Neural crest cell (in vitro differentiated cells): ENCODE results near the gene TNFAIP8L1. TPM values are rescaled to one million over a fixed set of nuclear protein-coding genes. Genes with fewer than 3 reads are reported as not detected.

Source experiments
- DNase-seq: peaks from one replicate; pipeline ENCODE4 v3.0.0; 2021; ENCODE audit warnings: low read depth, mixed read lengths, low spot score
- H3K27ac Mint-ChIP-seq: one replicate; pipeline ENCODE4 v1.8.0; 2021; ENCODE audit warnings: mild to moderate bottlenecking, mixed read lengths; ENCODE audit not compliant: unreplicated experiment
- H3K27me3 Mint-ChIP-seq: 2 replicates; pipeline ENCODE4 v1.8.0; 2021; ENCODE audit warnings: low read depth, mild to moderate bottlenecking, mixed read lengths
- H3K36me3 Mint-ChIP-seq: 2 replicates; pipeline ENCODE4 v1.8.0; 2021; ENCODE audit warnings: low read depth, mild to moderate bottlenecking, mixed read lengths
- H3K4me1 Mint-ChIP-seq: 2 replicates; pipeline ENCODE4 v1.8.0; 2021; ENCODE audit warnings: mixed read lengths
- H3K4me3 Mint-ChIP-seq: one replicate; pipeline ENCODE4 v1.8.0; 2021; ENCODE audit warnings: mild to moderate bottlenecking, mixed read lengths
- H3K9me3 Mint-ChIP-seq: 2 replicates; pipeline ENCODE4 v1.8.0; 2021; ENCODE audit warnings: mixed read lengths
- total RNA-seq: library from RNA; stranded (reverse); gene quantifications from 2 replicates; pipeline ENCODE4 v1.2.1, GENCODE V29; 2021
- TF ChIP-seq, protein P1 (sequence below): fragments of 200-600 bp; sonication (generic); conservative IDR thresholded peaks from 2 replicates; pipeline ENCODE4 v1.5.0; 2021; ENCODE audit warnings: antibody characterized with exemption, mild to moderate bottlenecking

The TNFAIP8L1 gene
- total RNA-seq, 1 donor from 2014 or later, result 8.0 TPM

DNA sequence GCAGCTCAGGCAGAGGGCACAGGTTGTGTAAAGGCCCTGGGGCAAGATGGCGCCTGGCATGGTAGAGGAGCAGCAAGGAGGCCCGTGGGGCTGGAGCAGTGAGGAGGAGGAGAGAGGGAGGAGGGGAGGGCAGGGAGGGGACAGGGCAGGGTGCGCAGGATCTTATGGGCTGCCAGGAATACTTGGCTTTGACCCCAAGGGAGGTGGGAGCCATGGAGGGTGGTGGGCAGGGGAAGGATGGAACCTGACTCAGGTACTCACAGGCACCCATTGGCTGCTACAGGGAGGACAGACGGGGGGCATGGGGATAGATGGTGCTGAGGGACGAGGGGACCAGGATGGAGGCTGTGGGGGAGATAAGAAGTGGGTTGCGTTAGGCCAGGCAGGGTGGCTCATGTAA is 3.3 kb downstream of the TNFAIP8L1 start:
- Mint-ChIP-seq H3K27me3 (no peaks in the 10 kb centered on the region), H3K4me3 (no peak overlapping the region), H3K4me1 (peaks cover 11% of the 10 kb centered on the region), H3K9me3 (no peaks in the 10 kb centered on the region), H3K27ac (peak overlapping the region; percentile 81), H3K36me3 (no peaks in the 10 kb centered on the region)
- DNase-seq, result no peak
- TF ChIP-seq, protein P1, sequence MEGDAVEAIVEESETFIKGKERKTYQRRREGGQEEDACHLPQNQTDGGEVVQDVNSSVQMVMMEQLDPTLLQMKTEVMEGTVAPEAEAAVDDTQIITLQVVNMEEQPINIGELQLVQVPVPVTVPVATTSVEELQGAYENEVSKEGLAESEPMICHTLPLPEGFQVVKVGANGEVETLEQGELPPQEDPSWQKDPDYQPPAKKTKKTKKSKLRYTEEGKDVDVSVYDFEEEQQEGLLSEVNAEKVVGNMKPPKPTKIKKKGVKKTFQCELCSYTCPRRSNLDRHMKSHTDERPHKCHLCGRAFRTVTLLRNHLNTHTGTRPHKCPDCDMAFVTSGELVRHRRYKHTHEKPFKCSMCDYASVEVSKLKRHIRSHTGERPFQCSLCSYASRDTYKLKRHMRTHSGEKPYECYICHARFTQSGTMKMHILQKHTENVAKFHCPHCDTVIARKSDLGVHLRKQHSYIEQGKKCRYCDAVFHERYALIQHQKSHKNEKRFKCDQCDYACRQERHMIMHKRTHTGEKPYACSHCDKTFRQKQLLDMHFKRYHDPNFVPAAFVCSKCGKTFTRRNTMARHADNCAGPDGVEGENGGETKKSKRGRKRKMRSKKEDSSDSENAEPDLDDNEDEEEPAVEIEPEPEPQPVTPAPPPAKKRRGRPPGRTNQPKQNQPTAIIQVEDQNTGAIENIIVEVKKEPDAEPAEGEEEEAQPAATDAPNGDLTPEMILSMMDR, result no peak

DNA sequence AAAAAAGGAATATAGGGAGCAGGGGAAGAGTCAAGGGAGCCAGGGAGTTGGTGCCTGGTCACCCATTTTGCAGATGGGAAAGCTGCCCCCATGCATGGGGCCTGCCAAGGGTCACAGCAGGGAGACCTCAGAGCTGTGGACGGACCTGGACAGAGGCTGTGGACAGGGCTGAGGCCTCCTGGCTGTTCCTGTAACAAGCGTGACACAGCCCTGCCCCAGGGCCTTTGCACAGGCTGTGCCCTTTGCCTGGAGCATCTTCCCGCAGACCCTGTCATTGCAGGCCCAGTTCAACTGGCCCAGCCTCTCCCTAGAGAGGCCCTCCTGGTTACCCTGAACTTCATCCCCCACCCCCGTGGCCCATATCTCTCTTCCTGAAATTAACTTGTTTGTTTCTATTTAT is 6.4 kb downstream of the TNFAIP8L1 start:
- Mint-ChIP-seq H3K4me3 (no peak overlapping the region), H3K27ac (no peak overlapping the region), H3K36me3 (no peaks in the 10 kb centered on the region), H3K27me3 (no peaks in the 10 kb centered on the region), H3K4me1 (peaks cover 3% of the 10 kb centered on the region), H3K9me3 (no peaks in the 10 kb centered on the region)
- TF ChIP-seq, protein P1, result no peak
- no peak for DNase-seq

DNA sequence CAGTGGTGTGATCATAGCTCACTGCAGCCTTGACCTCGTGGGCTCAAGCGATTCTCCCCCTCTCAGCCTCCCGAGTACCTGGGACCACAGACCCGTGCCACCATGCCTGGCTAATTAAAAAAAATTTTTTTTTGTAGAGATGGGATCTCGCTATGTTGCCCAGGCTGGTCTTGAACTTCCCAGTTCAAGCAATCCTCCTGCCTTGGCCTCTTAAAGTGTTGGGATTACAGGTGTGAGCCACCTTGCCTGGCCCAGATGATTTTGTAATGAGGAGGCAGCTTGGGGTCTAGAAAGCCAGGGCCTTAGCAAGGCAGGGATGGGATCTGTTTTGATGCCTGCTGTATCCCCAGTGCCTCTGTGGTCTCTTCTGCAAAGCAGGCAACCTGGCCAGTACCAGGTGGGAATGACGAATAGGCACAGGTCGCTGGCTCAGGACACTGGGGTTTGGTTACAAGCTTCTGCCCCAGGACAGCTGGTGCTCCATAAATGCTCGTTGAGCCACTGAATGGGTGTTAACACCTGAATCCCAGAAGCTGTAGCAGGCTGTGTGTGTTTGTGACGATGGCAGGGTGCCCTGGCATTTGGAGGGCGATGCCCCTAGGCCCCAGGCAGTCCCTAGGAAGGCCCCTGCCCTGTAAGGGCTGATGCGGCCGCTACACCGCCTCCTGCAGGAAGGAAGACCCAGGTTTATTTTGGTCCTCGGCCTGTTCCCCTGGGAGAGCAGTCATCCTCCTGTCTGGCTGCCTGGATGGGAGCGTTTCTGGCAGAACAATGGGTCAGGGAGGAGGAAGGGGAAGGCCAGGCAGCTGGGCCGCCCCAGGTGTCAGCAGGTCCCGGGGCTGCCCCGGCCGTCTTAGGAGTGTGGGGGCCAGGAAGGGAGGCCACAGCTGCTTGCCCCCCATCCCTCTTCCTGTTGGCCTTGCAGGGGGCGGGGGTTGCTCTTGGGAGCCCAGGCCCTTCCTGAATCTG is 8.6 kb downstream of the TNFAIP8L1 start:
- no peaks in the 10 kb centered on the region for H3K27me3 Mint-ChIP-seq
- DNase-seq, result no peak
- TF ChIP-seq, protein P1, result no peak
- no peak overlapping the region for H3K27ac Mint-ChIP-seq
- H3K4me3 Mint-ChIP-seq, result no peak overlapping the region
- no peaks in the 10 kb centered on the region for H3K36me3 Mint-ChIP-seq
- peaks cover 3% of the 10 kb centered on the region for H3K4me1 Mint-ChIP-seq
- no peaks in the 10 kb centered on the region for H3K9me3 Mint-ChIP-seq

DNA sequence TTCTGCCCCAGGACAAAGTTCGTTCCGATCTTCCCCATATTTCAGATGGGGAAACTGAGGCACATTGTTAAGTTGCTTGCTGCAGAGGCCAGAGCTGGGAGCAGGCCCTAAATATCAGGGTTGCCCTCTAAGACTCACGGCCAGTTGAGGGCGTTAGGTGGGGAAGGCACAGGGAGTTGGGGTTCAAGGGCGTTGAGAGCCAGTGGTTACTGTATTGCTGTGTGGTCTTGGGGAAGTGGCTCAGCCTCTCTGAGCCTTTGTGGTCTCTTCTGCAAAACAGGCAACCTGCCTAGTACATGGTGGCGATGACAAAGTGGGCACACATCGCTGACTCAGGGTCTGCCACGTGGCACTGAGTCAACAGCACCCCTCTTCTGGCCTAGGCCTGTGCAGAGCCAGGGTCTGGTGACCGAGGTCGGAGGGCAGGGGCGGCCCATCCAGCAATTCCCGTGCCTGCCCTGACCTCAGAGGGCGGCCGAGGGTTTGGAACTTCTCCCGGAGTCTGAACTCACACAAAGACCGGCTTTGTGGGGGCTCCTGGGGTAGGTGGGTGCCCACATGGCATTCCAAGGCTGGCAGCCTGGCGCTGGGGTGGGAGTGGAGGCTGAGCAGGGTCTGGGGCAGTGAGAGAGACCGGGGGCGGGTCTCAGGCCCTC is 10.2 kb downstream of the TNFAIP8L1 start:
- DNase-seq, result no peak
- H3K4me1 Mint-ChIP-seq, result peaks cover 3% of the 10 kb centered on the region
- no peaks in the 10 kb centered on the region for H3K9me3 Mint-ChIP-seq
- no peaks in the 10 kb centered on the region for H3K27me3 Mint-ChIP-seq
- no peak overlapping the region for H3K27ac Mint-ChIP-seq
- no peaks in the 10 kb centered on the region for H3K36me3 Mint-ChIP-seq
- H3K4me3 Mint-ChIP-seq, result no peak overlapping the region
- TF ChIP-seq, protein P1, result no peak

DNA sequence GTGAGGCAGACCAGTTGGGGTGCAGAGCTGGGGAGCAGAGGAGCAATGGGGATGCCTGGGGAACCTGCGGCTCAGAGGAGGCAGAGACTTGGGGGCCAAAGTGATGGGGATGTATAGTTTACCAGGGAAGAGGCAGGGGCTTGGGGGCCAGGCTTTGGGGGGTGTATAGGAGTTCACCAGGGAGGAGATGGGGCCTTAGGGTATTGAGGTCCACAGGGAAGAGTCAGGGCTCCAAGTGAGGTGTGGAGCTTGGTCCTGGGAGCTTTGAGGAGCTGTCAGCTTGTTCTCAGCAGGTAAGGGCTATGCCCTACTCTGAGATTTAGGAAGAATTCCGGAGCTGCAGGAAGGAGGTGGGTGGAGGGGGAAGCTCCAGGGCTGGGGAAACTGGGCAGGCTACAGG is 10.8 kb downstream of the TNFAIP8L1 start:
- Mint-ChIP-seq H3K4me1 (peaks cover 3% of the 10 kb centered on the region), H3K9me3 (no peaks in the 10 kb centered on the region), H3K4me3 (no peak overlapping the region), H3K36me3 (no peaks in the 10 kb centered on the region), H3K27me3 (no peaks in the 10 kb centered on the region), H3K27ac (no peak overlapping the region)
- TF ChIP-seq, protein P1, result no peak
- DNase-seq, result no peak
